ENCODE data around the gene FANCB.

FANCB gene

DNA sequence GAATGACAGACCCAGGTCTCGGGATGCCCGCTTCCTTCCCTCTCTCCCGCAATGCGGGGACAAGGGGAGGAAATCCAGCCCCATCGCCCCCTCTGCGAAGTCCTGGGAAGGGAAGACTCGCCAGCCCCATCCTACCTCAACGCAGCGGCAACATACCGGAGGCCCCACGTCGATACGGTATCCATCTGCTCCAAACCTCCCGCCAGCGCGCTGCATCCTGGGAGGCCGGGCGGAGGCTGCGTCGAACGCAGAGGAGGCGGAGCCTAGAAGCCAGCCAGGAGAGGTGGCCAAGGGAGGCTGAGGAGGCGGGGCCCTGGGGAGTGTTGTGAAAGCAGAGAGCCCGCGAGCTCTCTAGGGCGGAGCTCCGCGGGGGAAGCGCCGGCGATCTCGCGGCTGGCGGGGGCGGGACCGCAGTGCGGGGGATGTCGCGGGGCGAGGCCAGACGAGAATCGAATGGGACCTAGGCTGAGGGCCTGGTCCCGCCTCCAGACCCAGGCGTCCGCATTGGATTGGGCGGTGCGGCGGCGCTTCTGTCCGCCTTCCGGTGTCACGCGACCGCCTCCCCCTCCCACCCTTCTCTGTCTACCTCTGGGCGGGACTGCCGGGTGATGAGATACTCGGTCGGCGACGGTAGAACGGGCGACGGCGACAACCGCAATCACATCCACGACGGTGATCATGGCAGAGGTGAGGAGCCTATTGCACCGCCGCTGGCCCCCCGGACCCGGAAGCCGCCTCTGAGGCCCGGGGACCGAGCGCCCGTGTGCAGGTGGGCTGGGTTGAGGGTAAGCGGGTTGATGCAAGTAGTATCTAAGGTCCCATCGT lies at the start of gene FANCB, which contains the start of gene MOSPD2:
FANCB (minus strand) TSS at position 219 of the 825 bp plus-strand sequence. CDS start 7,559 bp downstream, outside the sequence.
MOSPD2 (plus strand) TSS at position 571 of the 825 bp plus-strand sequence; CDS start at position 679, 108 bp downstream.
- DNase-seq = peak; percentile 85

DNA sequence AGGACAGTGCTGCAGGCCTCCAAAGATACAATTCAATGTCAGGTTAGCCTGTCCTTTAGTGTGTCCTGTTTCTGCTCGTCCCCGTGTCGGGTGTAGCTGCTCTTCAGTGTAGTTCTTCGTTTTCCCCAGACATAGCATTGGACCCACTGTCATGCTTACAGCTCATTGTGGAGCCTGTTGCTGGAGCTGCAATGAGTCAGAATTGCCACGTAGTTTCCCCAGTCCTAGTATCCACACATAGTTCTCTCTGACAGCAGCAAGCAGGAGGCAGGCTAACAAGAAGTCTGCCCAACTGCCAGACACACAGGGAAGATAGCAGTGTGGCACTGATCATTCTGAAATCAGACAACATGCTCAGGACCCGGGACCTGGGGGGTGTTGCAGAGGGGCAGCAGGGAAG lies 49.6 kb upstream of the FANCB start:
- no peak for DNase-seq

DNA sequence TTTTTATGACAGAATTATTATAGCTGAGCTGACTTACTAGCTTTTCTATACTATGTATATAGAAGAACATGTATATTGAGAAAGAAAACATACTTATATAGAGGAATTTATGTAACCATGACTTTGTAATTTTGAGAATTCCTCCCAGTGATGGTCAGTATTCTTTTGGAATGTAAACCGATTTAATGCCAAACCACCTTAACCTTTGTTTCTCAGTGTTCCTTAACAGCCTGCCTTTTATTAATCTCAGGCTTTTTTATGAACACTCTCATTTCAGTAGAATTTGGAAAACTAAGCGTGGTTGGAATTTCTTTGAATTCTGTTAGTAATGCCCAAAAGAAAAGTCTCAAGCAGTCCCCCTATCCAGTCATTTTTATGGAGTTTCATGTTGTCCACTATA lies 47.3 kb upstream of the FANCB start:
- DNase-seq = no peak

DNA sequence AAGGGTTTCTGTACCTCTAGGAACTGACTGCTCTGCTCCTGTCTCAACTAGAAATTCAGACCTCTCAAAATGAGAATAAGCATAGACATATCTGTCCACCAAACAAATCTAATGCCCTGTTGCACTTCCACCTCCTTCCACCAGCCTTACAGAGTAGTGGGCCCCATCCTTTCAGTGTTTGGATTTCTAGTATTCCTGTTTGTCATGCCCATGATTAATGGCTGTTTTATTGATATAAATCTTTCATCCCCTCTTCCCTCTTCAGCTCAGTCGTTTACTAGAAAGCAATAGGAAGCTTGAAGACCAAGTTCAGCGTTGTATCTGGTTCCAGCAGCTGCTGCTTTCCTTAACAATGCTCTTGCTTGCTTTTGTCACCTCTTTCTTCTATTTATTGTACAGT lies 46.5 kb upstream of the FANCB start:
- DNase-seq = no peak

DNA sequence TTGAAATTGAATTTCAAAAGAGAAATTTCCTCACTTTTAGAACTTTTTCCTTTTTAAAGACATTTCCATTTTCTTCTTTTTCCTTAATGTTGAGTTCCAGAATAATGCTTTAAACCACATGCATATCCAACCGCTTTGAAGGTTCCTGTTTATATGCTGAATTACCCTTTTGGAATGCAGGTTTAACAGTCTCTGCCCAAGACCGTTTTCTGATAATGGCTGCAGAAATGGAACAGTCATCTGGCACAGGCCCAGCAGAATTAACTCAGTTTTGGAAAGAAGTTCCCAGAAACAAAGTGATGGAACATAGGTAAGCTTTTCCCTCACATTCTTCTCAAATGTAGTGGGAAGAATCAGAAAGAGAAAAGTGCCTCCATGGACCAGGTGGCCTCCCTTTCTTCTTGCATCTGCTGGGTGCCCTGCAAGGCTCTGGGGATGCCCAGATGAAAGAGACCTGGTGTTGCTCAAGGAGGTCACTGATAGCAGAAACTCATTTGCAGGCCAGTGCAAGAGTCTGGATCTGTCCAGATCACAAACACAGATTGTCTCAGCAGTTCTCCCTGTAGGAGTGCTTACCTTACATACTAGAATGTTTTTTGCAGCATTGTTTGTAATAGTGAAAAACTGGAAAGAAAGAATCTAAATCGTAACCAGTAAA lies 43.3 kb upstream of the FANCB start:
- no peak for DNase-seq

DNA sequence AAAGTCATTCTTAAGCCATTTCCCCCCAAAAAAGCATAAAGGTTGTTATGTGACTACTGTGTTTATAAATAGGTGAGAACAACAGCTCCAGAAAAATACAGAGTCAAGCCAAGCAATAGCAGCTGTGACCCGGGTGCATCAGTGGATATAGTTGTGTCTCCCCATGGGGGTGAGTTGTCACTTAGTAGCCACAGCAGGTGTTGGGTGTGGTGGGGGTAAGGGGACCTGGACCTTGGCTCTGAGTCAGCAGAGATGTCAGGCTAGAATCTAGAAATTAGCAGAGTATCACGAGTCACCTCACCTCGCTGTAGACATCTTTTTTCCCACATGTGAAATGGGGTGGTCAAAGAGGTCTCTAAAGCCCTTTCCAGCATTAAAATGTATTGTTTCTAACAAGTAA lies 42.7 kb upstream of the FANCB start:
- DNase-seq = no peak

DNA sequence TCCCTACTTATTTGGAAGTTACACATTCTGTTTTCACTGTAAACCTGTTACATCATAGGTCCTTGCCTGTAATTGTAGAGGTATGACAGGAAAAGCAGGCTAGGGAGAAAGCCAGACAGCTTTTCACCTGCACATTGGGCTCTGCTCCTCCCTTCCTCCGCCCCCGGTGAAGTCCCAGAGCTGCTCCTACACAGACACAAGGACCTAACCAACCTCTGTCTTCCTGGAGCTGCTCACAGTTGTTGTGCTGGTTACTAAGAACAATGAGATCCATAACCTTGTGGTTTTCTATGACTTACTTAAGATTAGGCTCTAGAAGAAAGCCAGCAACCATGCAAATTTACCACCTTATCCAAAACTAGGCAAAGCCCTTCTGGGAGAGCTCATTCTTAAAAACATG lies 40.4 kb upstream of the FANCB start:
- no peak for DNase-seq

DNA sequence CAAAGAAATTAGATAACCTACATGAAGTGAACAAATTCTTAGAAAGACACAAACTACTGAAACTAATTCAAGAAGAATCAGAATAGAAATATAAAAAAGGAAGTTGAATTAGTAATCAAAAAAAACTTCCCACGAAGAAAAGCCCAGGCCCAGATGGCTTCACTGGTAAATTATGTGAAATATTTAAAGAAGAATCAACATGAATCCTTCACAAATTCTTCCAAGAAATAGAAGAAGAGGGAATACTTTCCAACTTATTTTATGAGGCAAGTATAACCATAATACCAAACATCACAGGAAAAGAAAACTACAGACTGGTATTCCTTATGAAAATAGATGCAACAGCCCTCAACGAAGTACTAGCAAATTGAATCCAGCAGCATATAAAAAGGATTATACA lies 31.0 kb upstream of the FANCB start:
- no peak for DNase-seq

DNA sequence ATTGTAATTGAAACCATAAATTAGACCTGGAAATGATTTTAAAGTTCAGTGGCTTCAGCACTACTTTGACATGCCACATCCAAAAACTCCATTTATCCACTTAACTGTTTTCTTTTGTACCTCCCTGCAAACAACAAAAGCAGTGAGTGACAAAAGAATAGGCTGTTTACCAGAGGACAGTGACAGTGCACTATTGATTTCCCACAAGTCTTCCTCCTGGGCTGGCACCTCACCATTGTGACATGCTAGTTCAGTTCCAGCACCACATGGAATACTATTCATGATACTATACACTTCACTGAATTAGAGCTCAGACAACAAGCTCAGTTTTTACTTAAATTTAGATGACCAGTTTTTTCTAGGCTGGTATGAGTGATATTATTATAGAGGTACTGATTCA lies 29.7 kb upstream of the FANCB start:
- no peak for DNase-seq

DNA sequence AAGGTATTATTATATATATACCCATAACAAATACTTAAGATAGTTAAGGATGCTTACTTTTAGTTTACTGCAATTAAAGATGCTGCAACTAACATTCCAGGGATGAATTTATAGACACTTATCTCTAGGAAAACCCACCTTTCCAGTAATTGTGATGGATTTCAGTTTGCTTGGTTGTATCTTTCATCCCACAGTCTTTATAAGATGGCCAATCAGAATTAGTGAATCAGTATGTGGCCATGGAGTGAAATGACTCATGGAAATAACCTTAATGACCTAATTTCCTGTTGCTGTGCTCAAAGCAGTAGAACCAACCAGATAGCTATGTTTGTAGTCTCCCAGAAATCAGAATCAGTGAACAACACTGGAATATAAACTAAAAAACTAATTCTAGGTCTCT lies 26.7 kb upstream of the FANCB start:
- DNase-seq = no peak

DNA sequence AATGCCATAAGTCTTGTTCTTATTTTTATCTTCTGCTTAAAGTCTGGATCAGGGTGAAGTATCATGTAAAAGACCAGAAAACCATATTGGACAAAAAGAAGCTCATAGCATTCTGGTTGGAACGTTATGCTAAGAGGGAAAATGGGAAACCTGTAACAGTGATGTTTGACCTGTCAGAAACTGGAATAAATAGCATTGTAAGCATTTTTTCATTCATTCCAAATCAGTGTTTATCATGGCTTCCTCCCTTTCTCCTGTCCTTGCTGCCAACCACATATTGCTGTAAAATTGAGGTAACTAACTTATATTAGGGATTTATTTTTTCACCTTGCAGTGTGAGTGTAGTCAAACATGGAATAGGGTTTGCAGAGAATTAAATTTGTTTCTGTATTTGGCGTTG lies 24.2 kb upstream of the FANCB start:
- no peak for DNase-seq

DNA sequence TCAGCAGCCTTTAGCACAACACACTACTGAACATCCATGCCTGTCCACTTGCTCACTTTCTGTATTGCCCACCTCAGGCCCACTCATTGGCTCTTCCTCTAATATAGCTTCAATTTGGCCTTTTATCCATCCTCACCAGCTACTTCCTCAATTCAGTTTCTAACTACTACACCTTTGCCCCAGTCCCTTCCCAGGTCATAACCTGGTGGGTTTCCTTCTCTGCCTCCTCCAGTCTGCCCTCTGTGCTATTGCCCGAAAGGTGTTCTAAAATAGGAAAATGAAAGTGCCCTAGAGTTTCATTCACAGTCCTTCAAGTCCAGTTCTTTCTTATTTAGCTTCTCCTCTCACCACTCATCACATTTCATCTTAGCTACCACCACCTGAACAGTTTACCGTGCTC lies 23.4 kb upstream of the FANCB start:
- DNase-seq = no peak

DNA sequence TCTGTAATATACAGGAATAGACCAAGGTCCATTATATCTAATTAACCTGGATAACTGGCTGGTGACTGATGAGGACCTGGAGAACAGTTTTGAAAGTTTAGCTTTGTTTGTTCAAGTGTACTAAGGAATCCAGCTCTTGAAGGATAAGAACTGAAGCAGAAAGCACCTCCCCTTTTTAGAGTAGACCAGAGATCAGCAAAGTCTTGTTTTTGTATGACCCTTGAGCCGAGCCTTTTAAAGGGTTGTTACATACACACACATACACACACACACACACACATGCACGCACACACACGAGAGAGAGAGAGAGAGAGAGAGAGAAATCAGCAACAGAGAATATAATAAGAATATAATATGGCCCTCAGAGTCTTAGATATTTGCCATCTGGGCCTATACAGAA lies 13.4 kb upstream of the FANCB start:
- DNase-seq = no peak

DNA sequence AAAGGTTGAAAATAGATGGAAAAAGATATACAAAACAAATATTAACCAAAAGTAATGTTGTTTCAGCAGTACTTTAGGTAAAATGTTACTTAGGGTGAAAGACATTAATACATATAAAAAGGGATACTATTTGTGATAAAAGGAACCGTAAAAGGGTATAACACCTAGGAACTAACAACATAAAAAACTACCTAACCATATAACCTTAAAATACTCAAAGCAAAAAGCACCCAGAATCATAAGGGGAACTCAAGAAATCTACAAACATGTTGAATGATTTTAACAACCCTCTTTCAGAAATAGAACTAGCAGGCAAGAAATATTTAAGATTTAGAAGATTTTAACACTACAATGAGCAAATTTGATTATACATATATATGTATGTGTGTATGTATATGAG lies 11.8 kb upstream of the FANCB start:
- no peak for DNase-seq

DNA sequence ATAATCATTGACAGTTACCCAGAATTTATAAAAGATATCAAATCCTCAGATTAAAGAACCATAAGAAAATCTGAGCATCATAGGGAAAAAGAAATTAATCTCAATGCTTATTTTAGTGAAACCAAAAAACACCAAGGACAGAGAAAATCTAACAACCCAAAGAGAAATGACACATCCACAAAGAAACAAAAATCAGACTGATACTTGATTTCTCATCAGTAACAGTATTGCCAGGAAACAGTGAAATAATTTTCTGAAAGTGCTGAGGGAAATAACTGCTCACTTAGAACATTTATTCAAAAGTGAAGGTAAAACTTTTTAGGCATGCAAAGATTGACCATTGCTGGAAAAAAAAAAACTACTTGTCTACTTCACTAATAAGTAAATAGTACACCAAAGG lies 11.0 kb upstream of the FANCB start:
- no peak for DNase-seq

DNA sequence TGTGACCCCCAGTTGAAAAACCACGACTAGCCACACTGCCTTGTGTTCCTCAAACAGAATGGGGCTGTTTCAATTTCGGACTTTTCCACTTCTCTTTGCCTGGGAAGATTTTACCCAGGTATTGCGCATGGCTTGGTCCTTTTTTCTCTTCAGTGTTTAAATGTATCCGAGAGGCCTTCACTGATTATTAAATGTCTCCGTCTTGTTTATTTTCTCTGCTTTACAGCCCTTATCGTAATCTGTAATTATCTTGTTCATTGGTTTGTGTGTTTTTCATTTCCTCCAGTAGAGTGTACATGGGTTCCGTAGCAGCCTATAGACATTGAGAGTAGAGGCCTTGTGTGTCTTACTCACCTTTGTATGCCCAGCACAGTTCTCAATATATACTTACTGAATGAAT lies 2.8 kb upstream of the FANCB start:
- DNase-seq = no peak

DNA sequence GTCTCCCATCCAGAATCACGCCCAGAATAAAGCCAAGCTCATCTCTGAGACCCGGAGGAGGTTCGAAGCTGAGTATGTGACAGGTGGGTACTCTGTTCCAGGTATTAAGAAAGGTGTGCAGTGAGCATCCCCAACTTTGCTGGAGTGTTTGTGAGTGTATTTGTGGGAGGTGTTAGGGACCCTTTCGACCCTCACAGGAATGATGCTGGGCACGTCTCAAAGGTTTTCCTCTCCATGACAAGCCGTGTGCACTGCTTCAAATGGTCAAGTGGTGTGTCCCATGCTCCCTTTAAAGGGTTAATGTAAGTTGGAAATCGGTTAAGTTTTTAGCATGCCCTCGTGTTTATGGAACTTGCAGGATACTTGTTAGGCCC lies 794 bp upstream of the FANCB start:
- no peak for DNase-seq

DNA sequence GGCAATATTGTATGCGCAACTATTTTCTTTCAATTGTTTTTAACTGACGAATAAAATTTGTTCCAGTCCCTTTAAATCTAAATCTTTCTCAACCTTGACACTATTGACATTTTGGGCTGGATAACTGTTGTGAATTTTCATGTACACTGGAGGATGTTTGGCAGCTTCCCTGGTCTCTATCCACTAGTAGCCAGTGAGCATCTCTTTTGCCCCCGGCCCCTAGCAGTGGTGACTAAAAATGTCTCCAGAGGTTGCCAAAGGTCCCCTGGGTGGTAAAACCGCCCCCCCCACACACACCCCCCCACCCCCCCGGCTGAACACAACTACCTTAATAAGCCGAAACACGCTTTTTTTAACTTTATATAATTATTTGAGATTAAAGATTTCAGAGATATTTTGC lies 514 bp downstream of the FANCB start:
- no peak for DNase-seq

DNA sequence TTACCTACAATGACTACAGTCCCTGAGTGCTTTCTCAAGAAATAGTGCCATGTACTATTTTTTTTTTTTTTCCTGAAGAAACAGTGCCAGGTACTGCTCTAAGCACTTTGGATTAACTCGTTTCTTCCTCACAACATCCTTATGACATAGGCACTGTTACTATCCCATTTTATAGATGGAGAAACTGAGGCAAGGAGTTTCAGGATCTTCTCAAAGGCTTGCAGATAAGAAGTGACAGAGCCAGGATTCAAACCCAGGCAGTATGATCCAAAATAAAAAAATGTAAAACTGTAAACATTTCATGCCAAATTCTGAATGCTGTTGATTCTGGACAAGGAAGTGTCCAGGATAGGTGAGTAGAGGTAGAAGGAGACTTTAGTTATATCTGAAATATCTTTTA lies 1.1 kb downstream of the FANCB start:
- DNase-seq = no peak

DNA sequence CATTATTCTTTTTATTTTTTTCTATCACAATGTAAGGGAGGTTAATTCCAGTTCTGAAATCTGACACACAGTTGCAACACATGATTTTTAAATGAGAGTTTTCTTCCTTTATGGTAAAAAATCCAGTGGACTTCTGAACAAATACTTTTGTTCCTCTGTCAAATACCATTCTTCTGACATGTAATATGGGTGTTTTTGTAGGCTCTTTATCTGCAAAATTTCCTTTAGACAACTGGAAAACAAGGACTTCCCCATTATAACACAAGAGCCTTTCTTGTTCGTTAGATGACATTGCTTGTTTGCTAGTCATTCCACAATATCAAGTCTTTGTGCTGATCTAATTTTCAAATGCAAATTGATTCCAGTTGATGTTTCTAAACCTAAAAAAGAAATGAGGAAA lies 7.7 kb downstream of the FANCB start:
- DNase-seq = no peak

DNA sequence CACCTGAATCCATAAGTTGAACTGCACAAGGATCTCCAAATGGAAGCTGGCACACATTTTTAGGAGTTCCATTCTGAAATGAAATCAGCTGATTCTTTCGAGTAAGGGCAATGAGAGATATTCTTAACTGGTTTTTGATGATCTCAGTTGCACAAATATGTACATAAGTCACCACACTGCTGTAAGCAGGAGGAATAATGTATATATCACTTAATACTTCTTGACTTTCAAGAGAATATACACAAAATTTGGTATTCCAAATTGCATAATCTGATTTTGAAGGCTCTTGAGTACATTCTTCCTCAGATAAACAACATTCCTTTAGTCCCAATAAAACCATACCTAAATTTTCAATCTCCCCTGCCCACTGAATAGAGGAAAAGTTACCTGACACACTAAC lies 8.2 kb downstream of the FANCB start:
- no peak for DNase-seq

DNA sequence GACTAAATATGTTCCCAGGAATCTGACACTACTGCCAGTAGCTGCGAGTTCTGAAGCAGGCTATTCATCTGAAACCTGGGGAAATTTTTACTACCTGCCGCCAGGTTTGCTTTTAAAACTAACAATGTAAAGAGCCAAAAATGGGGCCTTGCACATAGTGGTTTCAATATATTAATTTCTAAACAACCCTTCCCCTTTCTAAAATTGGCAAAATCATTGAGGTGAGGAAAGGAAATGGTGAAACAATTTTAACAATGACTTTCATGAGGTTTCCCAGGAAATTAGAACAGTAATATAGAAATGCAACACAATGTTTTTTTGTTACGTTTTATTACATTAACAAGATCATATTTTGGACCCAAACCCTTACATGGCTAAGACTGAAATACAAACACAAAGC lies 21.3 kb downstream of the FANCB start:
- no peak for DNase-seq

DNA sequence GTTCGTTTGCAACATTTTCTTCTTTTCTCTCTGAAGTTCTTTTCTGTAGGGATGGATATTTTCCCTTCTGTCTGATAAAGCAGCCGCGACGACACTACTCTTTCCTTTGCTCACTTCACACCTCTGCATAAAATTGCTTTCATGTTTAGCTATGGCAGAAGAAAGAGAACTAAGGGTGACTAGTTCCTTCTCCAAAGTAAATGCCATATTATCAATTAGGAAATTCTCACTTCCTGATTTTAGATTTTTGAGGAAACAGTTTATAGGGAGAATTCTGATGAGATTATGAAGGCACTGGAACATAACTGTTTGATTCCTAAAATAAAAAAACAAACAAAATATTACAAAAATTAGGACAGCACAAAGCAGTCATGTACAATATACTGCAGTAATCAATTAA lies 29.2 kb downstream of the FANCB start:
- DNase-seq = no peak

DNA sequence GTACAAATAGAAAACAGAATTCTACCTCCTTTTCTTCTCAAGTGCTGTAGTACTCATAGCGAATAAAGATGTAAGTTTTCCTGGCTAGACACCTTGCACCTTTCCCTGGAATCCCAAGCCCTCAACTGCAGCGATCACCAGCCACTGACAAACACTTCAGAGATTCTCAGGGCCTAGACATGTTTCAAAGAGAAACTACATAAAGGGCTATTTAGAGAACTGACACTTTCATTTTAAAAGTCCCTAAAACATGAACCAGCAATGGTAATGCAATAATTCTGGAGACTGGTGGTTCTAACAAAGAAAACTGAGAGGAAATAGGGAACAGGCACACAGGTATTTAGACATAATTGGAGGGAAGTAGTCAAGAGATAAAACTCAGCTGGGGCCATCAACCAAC lies 35.7 kb downstream of the FANCB start:
- no peak for DNase-seq

DNA sequence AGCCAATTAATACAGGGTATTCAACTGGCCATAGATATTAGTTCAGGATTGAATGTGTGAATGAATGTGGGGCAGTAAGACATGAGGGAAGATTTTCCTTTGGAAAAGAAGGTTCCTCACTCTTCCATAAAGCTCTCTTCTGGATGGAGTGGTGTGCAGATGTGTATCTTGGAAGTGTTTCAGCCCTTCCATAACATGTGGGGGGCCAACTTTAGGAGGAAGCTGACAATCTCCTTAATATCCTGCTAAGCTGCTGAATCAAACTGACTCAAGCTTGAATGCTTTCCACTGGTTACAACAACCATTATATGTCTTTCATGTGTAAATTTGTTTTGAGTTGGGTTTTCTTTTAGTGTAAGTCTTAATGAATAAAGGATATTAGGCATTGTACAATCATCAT lies 40.3 kb downstream of the FANCB start:
- DNase-seq = no peak
